SJSA1 (cell line): ENCODE results near the gene BBS10. TPM values are rescaled to one million over a fixed set of nuclear protein-coding genes. Genes with fewer than 3 reads are reported as not detected.
"Not testable (repeated sequence)": the region's sequence is repeated elsewhere in the genome, so short reads cannot be mapped to it uniquely, and the experiment has no call there.

Source experiments
- DNase-seq, 2 experiments: peaks; one replicate each; pipeline ENCODE4 v3.0.0-alpha.2; 2015 to 2020; ENCODE audit warnings: low spot score in 2 of 2, low read depth in 1 of 2
- H3K27ac ChIP-seq: fragments of 250-450 bp; sonication (Bioruptor Pico); 2 replicates; pipeline ENCODE4 v1.5.1; 2020; ENCODE audit warnings: mild to moderate bottlenecking, moderate library complexity
- H3K27me3 ChIP-seq: fragments of 250-450 bp; sonication (Bioruptor Pico); replicated peaks from 2 replicates; pipeline ENCODE4 v1.5.1; 2020; ENCODE audit warnings: mild to moderate bottlenecking, moderate library complexity
- H3K36me3 ChIP-seq: fragments of 250-450 bp; sonication (Bioruptor Pico); 2 replicates; pipeline ENCODE4 v1.5.1; 2020; ENCODE audit warnings: mild to moderate bottlenecking
- H3K4me1 ChIP-seq: fragments of 250-450 bp; sonication (Bioruptor Pico); replicated peaks from 2 replicates; pipeline ENCODE4 v1.6.1; 2021; ENCODE audit warnings: mild to moderate bottlenecking
- H3K4me3 ChIP-seq: fragments of 250-450 bp; sonication (Bioruptor Pico); 2 replicates; pipeline ENCODE4 v1.5.1; 2020; ENCODE audit warnings: mild to moderate bottlenecking
- H3K9me3 ChIP-seq: fragments of 250-450 bp; sonication (Bioruptor Pico); replicated peaks from 2 replicates; pipeline ENCODE4 v1.5.1; 2020; ENCODE audit warnings: mild to moderate bottlenecking
- total RNA-seq: library from RNA; depleted of rRNA; stranded (reverse); fragments of >200 nt; shearing (Covaris generic); gene quantifications from 2 replicates; pipeline ENCODE4 v1.2.3, GENCODE V29; 2014

The BBS10 gene
- total RNA-seq, 1 experiment from 2014 or later, result 17.3 TPM

- Histone ChIP-seq H3K27me3 (no peaks in the 10 kb centered on the region), H3K4me3 (no peak overlapping the region), H3K36me3 (0 out of 2 replicates have a peak, but pooled peaks cover 11% of the 10 kb centered on the region), H3K4me1 (no peaks in the 10 kb centered on the region), H3K9me3 (no peaks in the 10 kb centered on the region), H3K27ac (no peak overlapping the region)
- no peak for DNase-seq
These were observed 7.9 kb upstream of the BBS10 start for GRCh38 chr12:76356071-76356470.

- peak in 1 of 2 experiments; percentile 60 for DNase-seq
- Histone ChIP-seq H3K27ac (peak overlapping the region; percentile 33; the same call in 1 of the 2 replicates), H3K27me3 (no peaks in the 10 kb centered on the region), H3K36me3 (0 out of 2 replicates have a peak, but pooled peaks cover 5% of the 10 kb centered on the region), H3K4me1 (peaks cover 27% of the 10 kb centered on the region), H3K9me3 (no peaks in the 10 kb centered on the region), H3K4me3 (peak overlapping the region; percentile 62)
These were observed 1.3 kb downstream of the BBS10 start for GRCh38 chr12:76346798-76347420.

GRCh38 chr12:76346236-76346635 lies 2.0 kb downstream of the BBS10 start:
- H3K36me3 ChIP-seq, result 0 out of 2 replicates have a peak, but pooled peaks cover 5% of the 10 kb centered on the region
- no peaks in the 10 kb centered on the region for H3K27me3 ChIP-seq
- H3K4me1 ChIP-seq, result peaks cover 33% of the 10 kb centered on the region
- no peak overlapping the region for H3K27ac ChIP-seq
- DNase-seq, result no peak
- no peak overlapping the region for H3K4me3 ChIP-seq
- 0 out of 2 replicates have a peak, but pooled peaks cover 1% of the 10 kb centered on the region for H3K9me3 ChIP-seq

- DNase-seq, result no peak
- Histone ChIP-seq H3K27ac (no peak overlapping the region; the same call in 1 of the 2 replicates), H3K4me1 (peaks cover 40% of the 10 kb centered on the region), H3K36me3 (0 out of 2 replicates have a peak, but pooled peaks cover 7% of the 10 kb centered on the region), H3K27me3 (no peaks in the 10 kb centered on the region), H3K4me3 (no peak overlapping the region), H3K9me3 (0 out of 2 replicates have a peak, but pooled peaks cover 5% of the 10 kb centered on the region)
These were observed 2.6 kb downstream of the BBS10 start for GRCh38 chr12:76345569-76345968.

DNA sequence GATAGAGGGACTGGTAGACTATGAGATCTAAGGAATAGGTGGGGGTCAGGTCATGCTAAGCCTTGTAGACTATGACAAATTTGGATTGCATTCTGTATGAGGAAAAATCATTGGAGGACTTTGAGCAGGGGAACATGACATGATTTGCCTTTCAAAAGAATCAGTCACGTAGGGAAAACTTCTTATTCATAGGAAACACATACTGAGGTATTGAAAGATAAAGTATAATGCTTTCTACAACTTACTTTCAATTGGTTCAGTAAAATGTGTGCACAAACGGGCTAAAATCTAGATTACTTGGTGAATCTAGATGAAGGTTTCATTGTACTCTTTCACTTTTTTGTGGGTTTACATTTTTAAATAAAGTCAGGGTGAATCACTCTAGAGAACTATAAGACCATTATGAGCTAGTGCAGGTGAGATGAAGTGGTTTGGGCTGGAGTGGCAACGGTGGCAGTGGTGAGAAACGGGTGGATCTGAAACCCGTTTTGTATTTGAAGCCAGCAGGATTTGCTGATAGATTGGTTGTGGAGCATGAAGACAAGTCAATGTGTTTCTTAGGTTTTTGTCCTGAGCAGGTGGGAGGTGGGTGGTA lies 6.7 kb downstream of the BBS10 start:
- Histone ChIP-seq H3K4me3 (no peak overlapping the region), H3K4me1 (peaks cover 50% of the 10 kb centered on the region), H3K36me3 (0 out of 2 replicates have a peak, but pooled peaks cover 7% of the 10 kb centered on the region), H3K27me3 (no peaks in the 10 kb centered on the region), H3K9me3 (0 out of 2 replicates have a peak, but pooled peaks cover 5% of the 10 kb centered on the region), H3K27ac (peak overlapping the region; percentile 70)
- peak in 1 of 2 experiments; percentile 39 for DNase-seq

GRCh38 chr12:76340680-76341435 lies 7.4 kb downstream of the BBS10 start:
- Histone ChIP-seq H3K4me1 (peaks cover 50% of the 10 kb centered on the region), H3K4me3 (no peak overlapping the region), H3K27ac (peak overlapping the region; percentile 70), H3K9me3 (0 out of 2 replicates have a peak, but pooled peaks cover 5% of the 10 kb centered on the region), H3K36me3 (0 out of 2 replicates have a peak, but pooled peaks cover 5% of the 10 kb centered on the region), H3K27me3 (no peaks in the 10 kb centered on the region)
- DNase-seq, result peak in 1 of 2 experiments; percentile 46

DNA sequence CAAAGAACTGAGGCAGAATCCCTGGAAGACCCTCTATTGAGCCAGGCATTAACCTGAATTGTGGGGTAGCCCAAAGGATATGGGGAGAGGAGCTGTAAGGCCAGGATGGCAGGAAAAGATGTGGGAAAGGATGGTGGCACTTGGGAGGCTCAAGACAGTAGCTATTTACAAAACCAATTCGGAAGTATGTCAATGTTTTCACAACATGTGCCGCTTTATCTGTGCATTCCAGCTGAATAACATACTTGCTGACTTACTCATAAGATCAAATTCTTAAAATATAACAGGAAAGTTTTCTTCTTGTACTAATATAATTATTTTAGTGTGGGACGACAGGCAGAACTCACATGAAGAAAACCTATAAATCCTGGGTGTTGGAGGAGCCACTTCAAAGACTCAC lies 10.6 kb downstream of the BBS10 start:
- no peaks in the 10 kb centered on the region for H3K27me3 ChIP-seq
- H3K36me3 ChIP-seq, result 0 out of 2 replicates have a peak, but pooled peaks cover 5% of the 10 kb centered on the region
- no peak overlapping the region for H3K4me3 ChIP-seq
- H3K27ac ChIP-seq, result peak overlapping the region; percentile 75
- H3K9me3 ChIP-seq, result 0 out of 2 replicates have a peak, but pooled peaks cover 5% of the 10 kb centered on the region
- peaks cover 65% of the 10 kb centered on the region for H3K4me1 ChIP-seq
- peak; percentile 55 to 77 for DNase-seq

- no peaks in the 10 kb centered on the region for H3K27me3 ChIP-seq
- H3K4me1 ChIP-seq, result peaks cover 56% of the 10 kb centered on the region
- no peak overlapping the region for H3K4me3 ChIP-seq
- no peaks in the 10 kb centered on the region for H3K36me3 ChIP-seq
- no peaks in the 10 kb centered on the region for H3K9me3 ChIP-seq
- DNase-seq, result no peak
- H3K27ac ChIP-seq, result no peak overlapping the region
These were observed 15.6 kb downstream of the BBS10 start for GRCh38 chr12:76332606-76333005.

- Histone ChIP-seq H3K27ac (peak overlapping the region; percentile 75), H3K4me3 (no peak overlapping the region), H3K9me3 (no peaks in the 10 kb centered on the region), H3K27me3 (no peaks in the 10 kb centered on the region), H3K36me3 (no peaks in the 10 kb centered on the region), H3K4me1 (peaks cover 28% of the 10 kb centered on the region)
- DNase-seq, result no peak
These were observed 18.6 kb downstream of the BBS10 start for GRCh38 chr12:76329606-76330005.

GRCh38 chr12:76329159-76329558 lies 19.1 kb downstream of the BBS10 start:
- H3K36me3 ChIP-seq, result no peaks in the 10 kb centered on the region
- DNase-seq, result peak; percentile 57 to 77
- no peaks in the 10 kb centered on the region for H3K9me3 ChIP-seq
- H3K27me3 ChIP-seq, result no peaks in the 10 kb centered on the region
- peaks cover 24% of the 10 kb centered on the region for H3K4me1 ChIP-seq
- H3K27ac ChIP-seq, result peak overlapping the region; percentile 75
- H3K4me3 ChIP-seq, result no peak overlapping the region

DNA sequence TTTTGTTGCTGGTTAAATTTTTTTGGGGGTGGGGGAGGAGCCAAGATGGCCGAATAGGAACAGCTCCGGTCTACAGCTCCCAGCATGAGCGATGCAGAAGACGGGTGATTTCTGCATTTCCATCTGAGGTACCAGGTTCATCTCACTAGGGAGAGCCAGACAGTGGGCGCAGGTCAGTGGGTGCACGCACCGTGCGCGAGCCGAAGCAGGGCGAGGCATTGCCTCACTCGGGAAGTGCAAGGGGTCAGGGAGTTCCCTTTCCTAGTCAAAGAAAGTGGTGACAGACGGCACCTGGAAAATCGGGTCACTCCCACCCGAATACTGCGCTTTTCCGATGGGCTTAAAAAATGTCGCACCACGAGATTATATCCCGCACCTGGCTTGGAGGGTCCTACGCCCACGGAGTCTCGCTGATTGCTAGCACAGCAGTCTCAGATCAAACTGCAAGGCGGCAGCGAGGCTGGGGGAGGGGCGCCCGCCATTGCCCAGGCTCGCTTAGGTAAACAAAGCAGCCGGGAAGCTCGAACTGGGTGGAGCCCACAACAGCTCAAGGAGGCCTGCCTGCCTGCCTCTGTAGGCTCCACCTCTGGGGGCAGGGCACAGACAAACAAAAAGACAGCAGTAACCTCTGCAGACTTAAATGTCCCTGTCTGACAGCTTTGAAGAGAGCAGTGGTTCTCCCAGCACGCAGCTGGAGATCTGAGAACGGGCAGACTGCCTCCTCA lies 28.5 kb downstream of the BBS10 start:
- DNase-seq, H3K27me3 ChIP-seq, H3K36me3 ChIP-seq, H3K4me3 ChIP-seq, H3K27ac ChIP-seq, H3K9me3 ChIP-seq: not testable (repeated sequence)
- H3K4me1 ChIP-seq, result peaks cover 15% of the 10 kb centered on the region

- H3K9me3 ChIP-seq, result no peaks in the 10 kb centered on the region
- no peak for DNase-seq
These were observed 29.2 kb downstream of the BBS10 start for GRCh38 chr12:76318773-76319594.

More at GRCh38 chr12:76318773-76319594, 29.2 kb downstream of the BBS10 start:
- Histone ChIP-seq H3K4me3 (no peak overlapping the region), H3K4me1 (peaks cover 15% of the 10 kb centered on the region), H3K27ac (no peak overlapping the region), H3K36me3 (no peaks in the 10 kb centered on the region), H3K27me3 (no peaks in the 10 kb centered on the region)
